A549 (cell line): ENCODE results near the gene SCNN1B. TPM values are rescaled to one million over a fixed set of nuclear protein-coding genes. Genes with fewer than 3 reads are reported as not detected.

Experiments used
- ATAC-seq, 2 experiments: fragments of 200-7000 bp in 1 of 2; fragments of >200 bp in 1 of 2; cut with Nextera tagmentation in 1 of 2; cut with Tn5 transposase in 1 of 2; 3 replicates each; pipeline versions ENCODE4 v1.8.0 to v1.9.1; 2018 to 2020; ENCODE audit warnings: mild to moderate bottlenecking in 1 of 2, moderate library complexity in 1 of 2
- CTCF ChIA-PET: fragments of 300-600 bp; sonication (Branson Sonifier 250); formaldehyde crosslinking; extraction: SDS; loops from one replicate; lab custom pipeline; 2021; ENCODE audit warnings: antibody characterized with exemption, inconsistent platforms; lab: Yijun Ruan, JAX
- POLR2A ChIA-PET: fragments of 350-600 bp; formaldehyde crosslinking; extraction: SDS; loops from one replicate; lab custom pipeline; 2021; ENCODE audit warnings: antibody characterized with exemption, inconsistent platforms; lab: Yijun Ruan, JAX
- DNase-seq, 2 experiments: peaks; one replicate each; pipeline versions ENCODE4 v3.0.0 to v3.0.0-alpha.2; 2011 to 2016; ENCODE audit warnings: low read depth in 1 of 2, low spot score in 1 of 2
- FAIRE-seq: peaks from 2 replicates; lab custom pipeline; 2011; peaks lifted over from hg19 to GRCh38; lab: Jason Lieb, UNC
- H3K27ac ChIP-seq, 2 experiments: fragments of >200 bp; sonication (Bioruptor Twin); formaldehyde crosslinking; 3 replicates each; pipeline ENCODE4 v1.5.1; 2016 to 2017
- H3K4me1 ChIP-seq: fragments of >200 bp; sonication (Bioruptor Twin); formaldehyde crosslinking; 3 replicates; pipeline ENCODE4 v1.6.1; 2016
- H3K4me2 ChIP-seq: fragments of >200 bp; sonication (Bioruptor Twin); formaldehyde crosslinking; 3 replicates; pipeline ENCODE4 v1.6.1; 2016
- H3K4me3 ChIP-seq: fragments of >200 bp; sonication (Bioruptor Twin); formaldehyde crosslinking; 3 replicates; pipeline ENCODE4 v1.5.1; 2016
- H3K9me3 ChIP-seq: fragments of >200 bp; sonication (Bioruptor Twin); formaldehyde crosslinking; 3 replicates; pipeline ENCODE4 v1.6.1; 2016
- CBX2 ChIP-seq: fragments of 200-600 bp; sonication (generic); IDR thresholded peaks from 2 replicates; pipeline ENCODE4 v1.6.1; 2016; ENCODE audit warnings: low read depth, mild to moderate bottlenecking, borderline replicate concordance
- CBX8 ChIP-seq: fragments of 200-600 bp; sonication (generic); IDR thresholded peaks from 2 replicates; pipeline ENCODE4 v1.6.1; 2016
- CHD4 ChIP-seq: fragments of 200-600 bp; sonication (generic); IDR thresholded peaks from 2 replicates; pipeline ENCODE4 v1.6.1; 2016; ENCODE audit warnings: antibody characterized with exemption, mild to moderate bottlenecking, borderline replicate concordance
- ESRRA ChIP-seq: fragments of 150-350 bp; IDR thresholded peaks from 2 replicates; pipeline ENCODE4 v1.6.1; 2014; ENCODE audit warnings: mild to moderate bottlenecking, low read length, borderline replicate concordance
- FOSB ChIP-seq: fragments of 250-450 bp; sonication (Bioruptor Pico); IDR thresholded peaks from 2 replicates; pipeline ENCODE4 v1.5.0; 2020; ENCODE audit warnings: mild to moderate bottlenecking, moderate library complexity
- HDAC2 ChIP-seq: fragments of 200-600 bp; sonication (generic); IDR thresholded peaks from 2 replicates; pipeline ENCODE4 v1.6.1; 2016
- HMGXB4 ChIP-seq: fragments of 250-450 bp; sonication (Bioruptor Pico); IDR thresholded peaks from 2 replicates; pipeline ENCODE4 v1.5.0; 2021; ENCODE audit warnings: mild to moderate bottlenecking, moderate library complexity, borderline replicate concordance
- HOXB13 ChIP-seq: fragments of 250-450 bp; sonication (Bioruptor Pico); IDR thresholded peaks from 2 replicates; pipeline ENCODE4 v1.5.0; 2020; ENCODE audit warnings: low read depth, mild to moderate bottlenecking, moderate library complexity
- JUNB ChIP-seq: fragments of >200 bp; sonication (Bioruptor Twin); formaldehyde crosslinking; IDR thresholded peaks from 2 replicates; pipeline ENCODE4 v1.6.1; 2016
- KDM5A ChIP-seq: fragments of 200-600 bp; sonication (generic); IDR thresholded peaks from 2 replicates; pipeline ENCODE4 v1.6.1; 2016; ENCODE audit warnings: antibody characterized with exemption, mild to moderate bottlenecking
- MYC ChIP-seq: IDR thresholded peaks from 2 replicates; pipeline ENCODE4 v1.6.1; 2012; ENCODE audit warnings: mild to moderate bottlenecking, inconsistent platforms, low read length, improper control_type of control experiment, borderline replicate concordance
- NPAS2 ChIP-seq: fragments of 250-450 bp; sonication (Bioruptor Pico); IDR thresholded peaks from 2 replicates; pipeline ENCODE4 v1.8.0; 2022; ENCODE audit warnings: mild to moderate bottlenecking, moderate library complexity, borderline replicate concordance
- NR3C1 ChIP-seq: fragments of >200 bp; sonication (Bioruptor Twin); formaldehyde crosslinking; IDR thresholded peaks from 3 replicates; pipeline ENCODE4 v1.6.1; 2017
- POLR2AphosphoS2 ChIP-seq: conservative IDR thresholded peaks from 2 replicates; pipeline ENCODE4 v1.6.1; 2012; ENCODE audit warnings: low read length, improper control_type of control experiment, inconsistent platforms
- RAD21 ChIP-seq, 2 experiments: fragments of >200 bp in 1 of 2; sonication (Bioruptor Twin) in 1 of 2; formaldehyde crosslinking in 1 of 2; IDR thresholded peaks in 1 of 2; conservative IDR thresholded peaks in 1 of 2; 2 replicates in 1 of 2; 3 replicates in 1 of 2; pipeline ENCODE4 v1.6.1; 2012 to 2018; ENCODE audit warnings: inconsistent platforms in 1 of 2
- REST ChIP-seq: fragments of 200-600 bp; sonication (generic); IDR thresholded peaks from 2 replicates; pipeline ENCODE4 v1.6.1; 2016; ENCODE audit warnings: antibody characterized with exemption, mild to moderate bottlenecking, moderate library complexity
- SMC3 ChIP-seq: fragments of >200 bp; sonication (Bioruptor Twin); formaldehyde crosslinking; IDR thresholded peaks from 3 replicates; pipeline ENCODE4 v1.6.1; 2018; ENCODE audit warnings: inconsistent platforms
- SREBF2 ChIP-seq: fragments of 450-650 bp; IDR thresholded peaks from 2 replicates; pipeline ENCODE4 v1.6.1; 2014; ENCODE audit warnings: mild to moderate bottlenecking, moderate library complexity
- TFCP2L1 ChIP-seq: fragments of 250-450 bp; sonication (Bioruptor Pico); IDR thresholded peaks from 2 replicates; pipeline ENCODE4 v1.5.0; 2021; ENCODE audit warnings: mild to moderate bottlenecking
- TP53 ChIP-seq: fragments of 250-450 bp; sonication (Bioruptor Pico); IDR thresholded peaks from 2 replicates; pipeline ENCODE4 v1.5.0; 2021; ENCODE audit warnings: mild to moderate bottlenecking, moderate library complexity
- ZSCAN20 ChIP-seq: fragments of 250-450 bp; sonication (Bioruptor Pico); IDR thresholded peaks from 2 replicates; pipeline ENCODE4 v1.8.0; 2022; ENCODE audit warnings: mild to moderate bottlenecking, moderate library complexity
- WGBS: methylation state at CpG from one replicate; pipeline ENCODE4 v1.1.6; 2017; ENCODE audit errors: missing lambda C conversion rate; 5-methylcytosine and 5-hydroxymethylcytosine counted together
- polyA plus RNA-seq, 4 experiments: library from polyadenylated mRNA; depleted of rRNA in 3 of 4; stranded (reverse); fragments of >200 nt; fragmentation: RNase III in 1 of 4; extraction: RNeasy Plus Mini Kit Qiagen cat#74134 plus additional on column Dnase treatment in 1 of 4; gene quantifications; 2 replicates in 3 of 4; 3 replicates in 1 of 4; pipeline ENCODE4 v1.2.3, GENCODE V29; 2011 to 2017
- TF ChIP-seq, protein P1 (sequence below): fragments of 150-350 bp; IDR thresholded peaks from 2 replicates; pipeline ENCODE4 v1.6.1; 2014; ENCODE audit warnings: low read depth, mild to moderate bottlenecking, low read length
- TF ChIP-seq, protein P2 (sequence below): fragments of >200 bp; sonication (Bioruptor Twin); formaldehyde crosslinking; IDR thresholded peaks from 3 replicates; pipeline ENCODE4 v1.5.1; 2016
- TF ChIP-seq, protein P3 (sequence below): fragments of >200 bp; sonication (Bioruptor Twin); formaldehyde crosslinking; IDR thresholded peaks from 2 replicates; pipeline ENCODE4 v1.6.1; 2016
- TF ChIP-seq, protein P4 (sequence below): IDR thresholded peaks from 2 replicates; pipeline ENCODE4 v1.6.1; 2012

The SCNN1B gene
- polyA plus RNA-seq, 2 of the 4 experiments (the other 2 are of a cell fraction), result 0.25 TPM; not detected in 1

DNA sequence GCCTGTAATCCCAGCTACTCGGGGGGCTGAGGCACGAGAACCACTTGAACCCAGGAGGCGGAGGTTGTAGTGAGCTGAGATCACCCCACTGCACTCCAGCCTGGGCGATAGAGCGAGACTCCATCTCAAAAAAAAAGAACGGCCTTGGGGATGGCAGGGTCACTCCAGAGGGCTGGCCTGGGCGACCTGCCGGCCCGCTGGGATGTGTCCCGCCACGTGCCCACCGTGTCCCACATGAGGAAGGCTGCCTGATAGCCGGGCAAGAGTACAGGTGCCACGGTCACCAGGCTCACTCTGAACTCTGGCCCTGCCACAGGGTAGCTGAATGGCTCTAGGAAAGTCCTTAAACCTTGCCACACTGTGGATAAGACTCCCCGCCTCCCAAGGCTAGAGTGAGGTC, 83.3 kb downstream of the SCNN1B start:
- Histone ChIP-seq H3K9me3 (no peaks in the 10 kb centered on the region), H3K4me2 (no peak overlapping the region), H3K4me1 (no peaks in the 10 kb centered on the region), H3K4me3 (no peak overlapping the region), H3K27ac (no peak overlapping the region)
- TF ChIP-seq REST (no peak), CHD4 (no peak), SREBF2 (no peak), ESRRA (no peak), NR3C1 (no peak), HDAC2 (no peak), TFCP2L1 (CRISPR knock-in tag) (no peak), POLR2AphosphoS2 (no peak), JUNB (no peak), HOXB13 (no peak), FOSB (CRISPR knock-in tag) (no peak), ZSCAN20 (CRISPR knock-in tag) (no peak), SMC3 (no peak), CBX8 (no peak), MYC (no peak)
- TF ChIP-seq, protein P1, sequence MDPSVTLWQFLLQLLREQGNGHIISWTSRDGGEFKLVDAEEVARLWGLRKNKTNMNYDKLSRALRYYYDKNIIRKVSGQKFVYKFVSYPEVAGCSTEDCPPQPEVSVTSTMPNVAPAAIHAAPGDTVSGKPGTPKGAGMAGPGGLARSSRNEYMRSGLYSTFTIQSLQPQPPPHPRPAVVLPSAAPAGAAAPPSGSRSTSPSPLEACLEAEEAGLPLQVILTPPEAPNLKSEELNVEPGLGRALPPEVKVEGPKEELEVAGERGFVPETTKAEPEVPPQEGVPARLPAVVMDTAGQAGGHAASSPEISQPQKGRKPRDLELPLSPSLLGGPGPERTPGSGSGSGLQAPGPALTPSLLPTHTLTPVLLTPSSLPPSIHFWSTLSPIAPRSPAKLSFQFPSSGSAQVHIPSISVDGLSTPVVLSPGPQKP, result no peak
- TF ChIP-seq, protein P2, sequence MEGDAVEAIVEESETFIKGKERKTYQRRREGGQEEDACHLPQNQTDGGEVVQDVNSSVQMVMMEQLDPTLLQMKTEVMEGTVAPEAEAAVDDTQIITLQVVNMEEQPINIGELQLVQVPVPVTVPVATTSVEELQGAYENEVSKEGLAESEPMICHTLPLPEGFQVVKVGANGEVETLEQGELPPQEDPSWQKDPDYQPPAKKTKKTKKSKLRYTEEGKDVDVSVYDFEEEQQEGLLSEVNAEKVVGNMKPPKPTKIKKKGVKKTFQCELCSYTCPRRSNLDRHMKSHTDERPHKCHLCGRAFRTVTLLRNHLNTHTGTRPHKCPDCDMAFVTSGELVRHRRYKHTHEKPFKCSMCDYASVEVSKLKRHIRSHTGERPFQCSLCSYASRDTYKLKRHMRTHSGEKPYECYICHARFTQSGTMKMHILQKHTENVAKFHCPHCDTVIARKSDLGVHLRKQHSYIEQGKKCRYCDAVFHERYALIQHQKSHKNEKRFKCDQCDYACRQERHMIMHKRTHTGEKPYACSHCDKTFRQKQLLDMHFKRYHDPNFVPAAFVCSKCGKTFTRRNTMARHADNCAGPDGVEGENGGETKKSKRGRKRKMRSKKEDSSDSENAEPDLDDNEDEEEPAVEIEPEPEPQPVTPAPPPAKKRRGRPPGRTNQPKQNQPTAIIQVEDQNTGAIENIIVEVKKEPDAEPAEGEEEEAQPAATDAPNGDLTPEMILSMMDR, result no peak
- TF ChIP-seq, protein P3, sequence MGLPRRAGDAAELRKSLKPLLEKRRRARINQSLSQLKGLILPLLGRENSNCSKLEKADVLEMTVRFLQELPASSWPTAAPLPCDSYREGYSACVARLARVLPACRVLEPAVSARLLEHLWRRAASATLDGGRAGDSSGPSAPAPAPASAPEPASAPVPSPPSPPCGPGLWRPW, result no peak
- TF ChIP-seq, protein P4, sequence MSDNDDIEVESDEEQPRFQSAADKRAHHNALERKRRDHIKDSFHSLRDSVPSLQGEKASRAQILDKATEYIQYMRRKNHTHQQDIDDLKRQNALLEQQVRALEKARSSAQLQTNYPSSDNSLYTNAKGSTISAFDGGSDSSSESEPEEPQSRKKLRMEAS, result no peak
- ChIA-PET POLR2A (no interaction called here), CTCF (no interaction called here)
- FAIRE-seq (no peak), DNase-seq (no peak), ATAC-seq (no peak)
- 91% methylated on average over 15 of the region's 15 CpGs for WGBS

DNA sequence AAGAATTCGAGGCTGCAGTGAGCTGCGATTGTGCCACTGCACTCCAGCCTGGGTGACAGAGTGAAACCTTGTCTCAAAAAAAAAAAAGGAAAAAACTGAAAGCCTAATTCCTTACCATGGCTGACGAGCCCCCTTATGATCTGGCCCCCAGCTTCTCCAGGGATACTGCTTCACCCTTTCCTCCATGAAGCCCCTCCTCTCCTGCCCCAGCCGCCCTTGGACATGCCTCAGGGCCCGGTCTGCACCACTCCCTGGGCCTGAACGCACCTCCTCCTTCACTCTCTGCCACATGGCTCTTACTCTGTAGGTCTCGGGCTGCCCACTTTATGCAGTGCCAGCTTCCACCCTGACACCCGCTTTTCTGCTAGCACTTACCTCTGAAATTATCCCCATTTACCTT, 85.6 kb downstream of the SCNN1B start:
- Histone ChIP-seq H3K4me2 (no peak overlapping the region), H3K27ac (no peak overlapping the region), H3K4me3 (no peak overlapping the region), H3K9me3 (no peaks in the 10 kb centered on the region), H3K4me1 (no peaks in the 10 kb centered on the region)
- no peak for FAIRE-seq
- POLR2A ChIA-PET, result no interaction called here
- CTCF ChIA-PET, result no interaction called here
- ATAC-seq, result no peak
- DNase-seq, result no peak
- WGBS, result 89% methylated on average over 8 of the region's 8 CpGs
- no peak for TF ChIP-seq HMGXB4 (CRISPR knock-in tag)
- no peak for TF ChIP-seq RAD21 (conservative IDR thresholded peaks at IDR 0.05 in 1 of 2, IDR thresholded peaks at IDR 0.05 in 1 of 2)
- no peak for TF ChIP-seq TFCP2L1 (CRISPR knock-in tag)
- no peak for TF ChIP-seq TP53 (CRISPR knock-in tag)
- TF ChIP-seq NPAS2 (CRISPR knock-in tag), result no peak
- TF ChIP-seq, protein P4, result no peak
- no peak for TF ChIP-seq REST
- no peak for TF ChIP-seq CBX2
- TF ChIP-seq KDM5A, result no peak
- no peak for TF ChIP-seq SREBF2
- no peak for TF ChIP-seq HDAC2
